ENCODE results near the gene ACOT11. TPM values are rescaled to one million over a fixed set of nuclear protein-coding genes. Genes with fewer than 3 reads are reported as not detected.

ACOT11 gene
- total RNA-seq, 2 experiments from 2014 or later, result 0.50 to 0.91 TPM

GRCh38 chr1:54582566-54583306, 34.7 kb downstream of the ACOT11 start:
- H3K36me3 Mint-ChIP-seq (ENCODE audit: low read depth), result no peaks in the 10 kb centered on the region
- H3K27me3 Mint-ChIP-seq, result no peaks in the 10 kb centered on the region
- ATAC-seq (ENCODE audit: poor library complexity), result no peak
- no peaks in the 10 kb centered on the region for H3K36me3 ChIP-seq (ENCODE audit: insufficient read depth, low read length)
- intact Hi-C loops (cut with DNase I, micrococcal nuclease), result no loop called here
- H3K4me1 Mint-ChIP-seq (ENCODE audit: low read depth), result no peaks in the 10 kb centered on the region
- POLR2A ChIA-PET, result no interaction called here
- H3K4me1 ChIP-seq (ENCODE audit: insufficient read depth, low read length), result no peaks in the 10 kb centered on the region
- H3K27ac Mint-ChIP-seq, result no peak overlapping the region
- no peaks in the 10 kb centered on the region for H3K9me3 ChIP-seq (ENCODE audit: control insufficient read depth in 1 of 2, insufficient read depth in 1 of 2, low read length in 2 of 2)
- no peak overlapping the region for H3K4me3 ChIP-seq (ENCODE audit: low read length)
- H3K9me3 Mint-ChIP-seq, result no peaks in the 10 kb centered on the region
- CTCF ChIA-PET, result no interaction called here
- no peak for DNase-seq
- TF ChIP-seq CTCF (IDR thresholded peaks at IDR 0.05), result no peak
- no peak overlapping the region for H3K4me3 Mint-ChIP-seq
- no peak overlapping the region for H3K27ac ChIP-seq (ENCODE audit: low read depth in 1 of 2, low read length in 2 of 2)
- no peaks in the 10 kb centered on the region for H3K27me3 ChIP-seq (ENCODE audit: control insufficient read depth in 1 of 2, insufficient read depth in 2 of 2, low read length in 2 of 2)

- Mint-ChIP-seq H3K4me1 (ENCODE audit: low read depth) (no peaks in the 10 kb centered on the region), H3K36me3 (ENCODE audit: low read depth) (no peaks in the 10 kb centered on the region), H3K9me3 (no peaks in the 10 kb centered on the region), H3K27me3 (no peaks in the 10 kb centered on the region), H3K27ac (no peak overlapping the region), H3K4me3 (no peak overlapping the region)
- DNase-seq (no peak), ATAC-seq (ENCODE audit: poor library complexity) (no peak)
- ChIA-PET CTCF (no interaction called here), POLR2A (no interaction called here)
- intact Hi-C loops (cut with DNase I, micrococcal nuclease), result no loop called here
- Histone ChIP-seq H3K4me1 (ENCODE audit: insufficient read depth, low read length) (no peaks in the 10 kb centered on the region), H3K27me3 (ENCODE audit: control insufficient read depth in 1 of 2, insufficient read depth in 2 of 2, low read length in 2 of 2) (no peaks in the 10 kb centered on the region), H3K36me3 (ENCODE audit: insufficient read depth, low read length) (no peaks in the 10 kb centered on the region), H3K27ac (ENCODE audit: low read depth in 1 of 2, low read length in 2 of 2) (no peak overlapping the region), H3K9me3 (ENCODE audit: control insufficient read depth in 1 of 2, insufficient read depth in 1 of 2, low read length in 2 of 2) (no peaks in the 10 kb centered on the region), H3K4me3 (ENCODE audit: low read length) (no peak overlapping the region)
- no peak for TF ChIP-seq CTCF (IDR thresholded peaks at IDR 0.05)
Measured at GRCh38 chr1:54583307-54583686, 35.3 kb downstream of the ACOT11 start.

GRCh38 chr1:54583871-54584270, 35.8 kb downstream of the ACOT11 start:
- TF ChIP-seq CTCF (IDR thresholded peaks at IDR 0.05), result no peak
- no peak overlapping the region for H3K4me3 Mint-ChIP-seq
- DNase-seq (no peak), ATAC-seq (ENCODE audit: poor library complexity) (no peak)
- H3K4me1 Mint-ChIP-seq (ENCODE audit: low read depth), result no peaks in the 10 kb centered on the region
- no peak overlapping the region for H3K27ac Mint-ChIP-seq
- H3K9me3 Mint-ChIP-seq, result no peaks in the 10 kb centered on the region
- H3K36me3 Mint-ChIP-seq (ENCODE audit: low read depth), result no peaks in the 10 kb centered on the region
- no peaks in the 10 kb centered on the region for H3K9me3 ChIP-seq (ENCODE audit: control insufficient read depth in 1 of 2, insufficient read depth in 1 of 2, low read length in 2 of 2)
- ChIA-PET CTCF (no interaction called here), POLR2A (no interaction called here)
- H3K27ac ChIP-seq (ENCODE audit: low read depth in 1 of 2, low read length in 2 of 2), result no peak overlapping the region
- H3K27me3 ChIP-seq (ENCODE audit: control insufficient read depth in 1 of 2, insufficient read depth in 2 of 2, low read length in 2 of 2), result no peaks in the 10 kb centered on the region
- no peaks in the 10 kb centered on the region for H3K4me1 ChIP-seq (ENCODE audit: insufficient read depth, low read length)
- H3K36me3 ChIP-seq (ENCODE audit: insufficient read depth, low read length), result no peaks in the 10 kb centered on the region
- H3K4me3 ChIP-seq (ENCODE audit: low read length), result no peak overlapping the region
- H3K27me3 Mint-ChIP-seq, result no peaks in the 10 kb centered on the region
- intact Hi-C loops (cut with DNase I, micrococcal nuclease), result no loop called here
